ENCODE results near the gene TRIM52. TPM values are rescaled to one million over a fixed set of nuclear protein-coding genes. Genes with fewer than 3 reads are reported as not detected.
"Not testable (repeated sequence)": the region's sequence is repeated elsewhere in the genome, so short reads cannot be mapped to it uniquely, and the experiment has no call there.

Gene TRIM52
- total RNA-seq, 1 experiment from 2014 or later, result 18.7 TPM

- Histone ChIP-seq H3K9ac (ENCODE audit: low read length) (no peak overlapping the region), H4K20me1 (ENCODE audit: insufficient read depth, low read depth, low read length) (no peaks in the 10 kb centered on the region)
Measured at GRCh38 chr5:181281077-181281983, 20.4 kb upstream of the TRIM52 start.

GRCh38 chr5:181280251-181280762 lies 19.4 kb upstream of the TRIM52 start:
- H3K9ac ChIP-seq (ENCODE audit: low read length), result no peak overlapping the region
- no peaks in the 10 kb centered on the region for H3K79me2 ChIP-seq (ENCODE audit: low read length)
- no peaks in the 10 kb centered on the region for H3K36me3 ChIP-seq (ENCODE audit: insufficient read depth, low read length)
- no peaks in the 10 kb centered on the region for H4K20me1 ChIP-seq (ENCODE audit: insufficient read depth, low read depth, low read length)
- no peaks in the 10 kb centered on the region for H3K9me2 ChIP-seq (replicated peaks; ENCODE audit: insufficient read depth, low read length)
- no peak overlapping the region for H3K27ac ChIP-seq (ENCODE audit: low read length)
- H3K4me1 ChIP-seq (ENCODE audit: low read length), result no peaks in the 10 kb centered on the region
- no peak for DNase-seq
- no peaks in the 10 kb centered on the region for H3K27me3 ChIP-seq (ENCODE audit: low read length)
- H3K4me2 ChIP-seq (ENCODE audit: low read depth, low read length, poor library complexity, severe bottlenecking), result no peak overlapping the region
- H3K4me3 ChIP-seq (ENCODE audit: low read length), result no peak overlapping the region
- no peaks in the 10 kb centered on the region for H3K9me3 ChIP-seq (ENCODE audit: low read length)
- H2AFZ ChIP-seq (ENCODE audit: low read length), result no peak overlapping the region

More at GRCh38 chr5:181281077-181281983, 20.4 kb upstream of the TRIM52 start:
- Histone ChIP-seq H3K9me3 (ENCODE audit: low read length) (no peaks in the 10 kb centered on the region), H3K4me3 (ENCODE audit: low read length) (no peak overlapping the region), H3K27ac (ENCODE audit: low read length) (no peak overlapping the region), H3K79me2 (ENCODE audit: low read length) (no peaks in the 10 kb centered on the region), H3K27me3 (ENCODE audit: low read length) (no peaks in the 10 kb centered on the region), H3K9me2 (replicated peaks; ENCODE audit: insufficient read depth, low read length) (no peaks in the 10 kb centered on the region), H3K4me2 (ENCODE audit: low read depth, low read length, poor library complexity, severe bottlenecking) (no peak overlapping the region), H2AFZ (ENCODE audit: low read length) (no peak overlapping the region), H3K36me3 (ENCODE audit: insufficient read depth, low read length) (no peaks in the 10 kb centered on the region), H3K4me1 (ENCODE audit: low read length) (no peaks in the 10 kb centered on the region)
- DNase-seq, result no peak

- not testable (repeated sequence) for H3K36me3 ChIP-seq (ENCODE audit: insufficient read depth, low read length); DNase-seq; H3K27me3 ChIP-seq (ENCODE audit: low read length); H3K79me2 ChIP-seq (ENCODE audit: low read length); H3K4me2 ChIP-seq (ENCODE audit: low read depth, low read length, poor library complexity, severe bottlenecking); H4K20me1 ChIP-seq (ENCODE audit: insufficient read depth, low read depth, low read length); H3K9me2 ChIP-seq (replicated peaks; ENCODE audit: insufficient read depth, low read length); H3K27ac ChIP-seq (ENCODE audit: low read length); H2AFZ ChIP-seq (ENCODE audit: low read length); H3K9ac ChIP-seq (ENCODE audit: low read length); H3K4me1 ChIP-seq (ENCODE audit: low read length); H3K4me3 ChIP-seq (ENCODE audit: low read length); H3K9me3 ChIP-seq (ENCODE audit: low read length)
Measured at GRCh38 chr5:181273433-181273744, 12.4 kb upstream of the TRIM52 start.

- H3K36me3 ChIP-seq (ENCODE audit: insufficient read depth, low read length), result no peaks in the 10 kb centered on the region
Measured at GRCh38 chr5:181271081-181271480, 10.1 kb upstream of the TRIM52 start.

GRCh38 chr5:181267907-181268306 lies 7.0 kb upstream of the TRIM52 start:
- H3K4me3 ChIP-seq (ENCODE audit: low read length); H3K27me3 ChIP-seq (ENCODE audit: low read length): not testable (repeated sequence)

More at GRCh38 chr5:181271081-181271480, 10.1 kb upstream of the TRIM52 start:
- Histone ChIP-seq H3K9me2 (replicated peaks; ENCODE audit: insufficient read depth, low read length) (no peaks in the 10 kb centered on the region), H3K79me2 (ENCODE audit: low read length) (no peaks in the 10 kb centered on the region), H3K4me2 (ENCODE audit: low read depth, low read length, poor library complexity, severe bottlenecking) (no peak overlapping the region), H3K9ac (ENCODE audit: low read length) (no peak overlapping the region), H4K20me1 (ENCODE audit: insufficient read depth, low read depth, low read length) (peaks cover 2% of the 10 kb centered on the region; the same call in 1 of the 2 replicates), H3K4me3 (ENCODE audit: low read length) (no peak overlapping the region), H3K9me3 (ENCODE audit: low read length) (no peaks in the 10 kb centered on the region), H3K27ac (ENCODE audit: low read length) (no peak overlapping the region), H2AFZ (ENCODE audit: low read length) (no peak overlapping the region), H3K4me1 (ENCODE audit: low read length) (no peaks in the 10 kb centered on the region), H3K27me3 (ENCODE audit: low read length) (no peaks in the 10 kb centered on the region)
- DNase-seq, result no peak

GRCh38 chr5:181267291-181267904 lies 6.5 kb upstream of the TRIM52 start:
- H3K27me3 ChIP-seq (ENCODE audit: low read length); H2AFZ ChIP-seq (ENCODE audit: low read length); H3K9ac ChIP-seq (ENCODE audit: low read length); H3K27ac ChIP-seq (ENCODE audit: low read length); H3K79me2 ChIP-seq (ENCODE audit: low read length); H3K4me1 ChIP-seq (ENCODE audit: low read length); DNase-seq; H3K9me2 ChIP-seq (replicated peaks; ENCODE audit: insufficient read depth, low read length); H3K9me3 ChIP-seq (ENCODE audit: low read length); H3K4me2 ChIP-seq (ENCODE audit: low read depth, low read length, poor library complexity, severe bottlenecking); H3K36me3 ChIP-seq (ENCODE audit: insufficient read depth, low read length); H3K4me3 ChIP-seq (ENCODE audit: low read length); H4K20me1 ChIP-seq (ENCODE audit: insufficient read depth, low read depth, low read length): not testable (repeated sequence)

More at GRCh38 chr5:181267907-181268306, 7.0 kb upstream of the TRIM52 start:
- H3K27ac ChIP-seq (ENCODE audit: low read length); DNase-seq; H3K36me3 ChIP-seq (ENCODE audit: insufficient read depth, low read length); H3K4me1 ChIP-seq (ENCODE audit: low read length); H3K9me2 ChIP-seq (replicated peaks; ENCODE audit: insufficient read depth, low read length); H4K20me1 ChIP-seq (ENCODE audit: insufficient read depth, low read depth, low read length); H2AFZ ChIP-seq (ENCODE audit: low read length); H3K9me3 ChIP-seq (ENCODE audit: low read length); H3K9ac ChIP-seq (ENCODE audit: low read length); H3K4me2 ChIP-seq (ENCODE audit: low read depth, low read length, poor library complexity, severe bottlenecking); H3K79me2 ChIP-seq (ENCODE audit: low read length): not testable (repeated sequence)

GRCh38 chr5:181265092-181265671 lies 4.2 kb upstream of the TRIM52 start:
- Histone ChIP-seq H3K27ac (ENCODE audit: low read length) (no peak overlapping the region), H3K9me3 (ENCODE audit: low read length) (no peaks in the 10 kb centered on the region), H3K4me3 (ENCODE audit: low read length) (no peak overlapping the region), H3K36me3 (ENCODE audit: insufficient read depth, low read length) (peaks cover 6% of the 10 kb centered on the region; the same call in 1 of the 2 replicates), H3K79me2 (ENCODE audit: low read length) (peaks cover 16% of the 10 kb centered on the region), H2AFZ (ENCODE audit: low read length) (no peak overlapping the region), H3K9ac (ENCODE audit: low read length) (no peak overlapping the region), H4K20me1 (ENCODE audit: insufficient read depth, low read depth, low read length) (peaks cover 6% of the 10 kb centered on the region; the same call in 1 of the 2 replicates), H3K9me2 (replicated peaks; ENCODE audit: insufficient read depth, low read length) (no peaks in the 10 kb centered on the region), H3K4me1 (ENCODE audit: low read length) (no peaks in the 10 kb centered on the region), H3K27me3 (ENCODE audit: low read length) (no peaks in the 10 kb centered on the region), H3K4me2 (ENCODE audit: low read depth, low read length, poor library complexity, severe bottlenecking) (no peak overlapping the region)
- no peak for DNase-seq

- H3K4me2 ChIP-seq (ENCODE audit: low read depth, low read length, poor library complexity, severe bottlenecking), result no peak overlapping the region
- peaks cover 13% of the 10 kb centered on the region for H3K4me1 ChIP-seq (ENCODE audit: low read length)
- H3K4me3 ChIP-seq (ENCODE audit: low read length), result no peak overlapping the region
- H3K9me2 ChIP-seq (replicated peaks; ENCODE audit: insufficient read depth, low read length), result no peaks in the 10 kb centered on the region
- no peaks in the 10 kb centered on the region for H3K27me3 ChIP-seq (ENCODE audit: low read length)
- H3K36me3 ChIP-seq (ENCODE audit: insufficient read depth, low read length), result peaks cover 6% of the 10 kb centered on the region; the same call in 1 of the 2 replicates
- no peak overlapping the region for H2AFZ ChIP-seq (ENCODE audit: low read length)
- peaks cover 32% of the 10 kb centered on the region for H3K79me2 ChIP-seq (ENCODE audit: low read length)
- H3K9ac ChIP-seq (ENCODE audit: low read length), result no peak overlapping the region
- no peak overlapping the region for H3K27ac ChIP-seq (ENCODE audit: low read length)
- H3K9me3 ChIP-seq (ENCODE audit: low read length), result no peaks in the 10 kb centered on the region
- peaks cover 18% of the 10 kb centered on the region; the same call in 1 of the 2 replicates for H4K20me1 ChIP-seq (ENCODE audit: insufficient read depth, low read depth, low read length)
- DNase-seq, result no peak
Measured at GRCh38 chr5:181263633-181264032, 2.7 kb upstream of the TRIM52 start.
